Erythroblast (primary cell): ENCODE data around the gene MAPK1.

ENCODE experiments used
- GATA1 ChIP-seq: IDR thresholded peaks from 2 replicates; pipeline ENCODE4 v1.6.1; 2011; ENCODE audit warnings: low read depth, mild to moderate bottlenecking, control low read depth, low read length, moderate library complexity
- POLR2A ChIP-seq: IDR thresholded peaks from 2 replicates; pipeline ENCODE4 v1.6.1; 2011; ENCODE audit warnings: mild to moderate bottlenecking, low read length

- no peak for TF ChIP-seq POLR2A
- no peak for TF ChIP-seq GATA1
Measured at GRCh38 chr22:21834869-21835268, 32.6 kb downstream of the MAPK1 start.
